SK-N-SH (cell line): ENCODE measurements around the gene RPL4. TPM values are rescaled to one million over a fixed set of nuclear protein-coding genes. Genes with fewer than 3 reads are reported as not detected.

Source experiments
- polyA plus RNA-seq, 3 experiments: library from polyadenylated mRNA; depleted of rRNA; stranded (reverse); fragments of >200 nt; gene quantifications; 2 replicates each; pipeline ENCODE4 v1.2.3, GENCODE V29; 2012
- small RNA-seq, 7 experiments: library from RNA; depleted of rRNA; stranded (forward); fragments of <200 nt; gene quantifications; one replicate each; pipeline ENCODE3, GENCODE V24; 2012

The RPL4 gene
- polyA plus RNA-seq, 1 of the 3 experiments (the other 2 are of a cell fraction) = 3,177 TPM

Small RNA genes lying within 50 kb of the gene (small RNA-seq; reads per million reads assigned to genes)
- gene MIR4512 (0 to 0.59 (median 0) reads per million in 7 experiments), gene RF01159 (0 reads per million in 7 experiments), gene SNORD16 (0 reads per million in 7 experiments), gene SNORD18A (0 reads per million in 7 experiments), gene SNORD18B (0 reads per million in 7 experiments), gene SNORD18C (0 reads per million in 7 experiments)

Other genes with a start within 250 kb of the RPL4 start
- 11.5 and 14.9 TPM in 2 replicates for gene DIS3L, start 211.3 kb downstream of the RPL4 start, polyA plus RNA-seq (2012; rRNA removed)
- gene TIPIN, start 148.2 kb downstream of the RPL4 start, polyA plus RNA-seq (2012; rRNA removed) = 5.7 and 6.0 TPM in 2 replicates
- 21.8 and 25.5 TPM in 2 replicates for gene MAP2K1, start 117.9 kb downstream of the RPL4 start, polyA plus RNA-seq (2012; rRNA removed)
- 57.8 and 65.0 TPM in 2 replicates for gene SNAPC5, start 7.1 kb downstream of the RPL4 start, polyA plus RNA-seq (2012; rRNA removed)
- 8.2 and 13.5 TPM in 2 replicates for gene ZWILCH, start 471 bp upstream of the RPL4 start, polyA plus RNA-seq (2012; rRNA removed)
- gene LCTL, start 61.1 kb upstream of the RPL4 start, polyA plus RNA-seq (2012; rRNA removed) = 1.9 and 2.4 TPM in 2 replicates
- 3.8 and 4.5 TPM in 2 replicates for gene SMAD6, start 197.4 kb upstream of the RPL4 start, polyA plus RNA-seq (2012; rRNA removed)